GM12891 (cell line): Measurements from ENCODE around the gene CERS6.

Experiments used
- PAX5 ChIP-seq: IDR thresholded peaks from 2 replicates; pipeline ENCODE4 v1.6.1; 2011; ENCODE audit warnings: low read length, moderate library complexity, mild to moderate bottlenecking; ENCODE audit not compliant: insufficient read depth, severe bottlenecking
- POLR2A ChIP-seq: IDR thresholded peaks from 2 replicates; pipeline ENCODE4 v1.6.1; 2011; ENCODE audit warnings: low read depth, low read length, control low read depth
- POLR2AphosphoS5 ChIP-seq: IDR thresholded peaks from 2 replicates; pipeline ENCODE4 v1.6.1; 2011; ENCODE audit warnings: low read depth, low read length, control low read depth
- POU2F2 ChIP-seq: IDR thresholded peaks from 2 replicates; pipeline ENCODE4 v1.6.1; 2011; ENCODE audit warnings: low read depth, mild to moderate bottlenecking, control low read depth, low read length, moderate library complexity
- SPI1 ChIP-seq: IDR thresholded peaks from 2 replicates; pipeline ENCODE4 v1.6.1; 2011; ENCODE audit warnings: low read depth, low read length, control low read depth
- TAF1 ChIP-seq: IDR thresholded peaks from 2 replicates; pipeline ENCODE4 v1.6.1; 2011; ENCODE audit warnings: low read depth, low read length, control low read depth

GRCh38 chr2:168655207-168655606, 199.1 kb downstream of the CERS6 start:
- no peak for TF ChIP-seq TAF1
- no peak for TF ChIP-seq POLR2A
- no peak for TF ChIP-seq POLR2AphosphoS5
- no peak for TF ChIP-seq PAX5
- TF ChIP-seq SPI1: no peak
- TF ChIP-seq POU2F2: no peak
